Measurements from ENCODE around the gene PAX1. TPM values are rescaled to one million over a fixed set of nuclear protein-coding genes. Genes with fewer than 3 reads are reported as not detected.

The PAX1 gene
- total RNA-seq, 1 experiment from 2014 or later = 0.09 TPM

GRCh38 chr20:21729316-21729715 is 23.9 kb downstream of the PAX1 start:
- H3K4me3 ChIP-seq (ENCODE audit: low read depth, low read length, poor library complexity, severe bottlenecking) = no peak overlapping the region
- H3K36me3 ChIP-seq (ENCODE audit: insufficient read depth, low read length, poor library complexity, severe bottlenecking) = no peaks in the 10 kb centered on the region
- POLR2A ChIA-PET (ENCODE audit: low non-redundant PET) = no interaction called here
- no peaks in the 10 kb centered on the region for H3K4me1 ChIP-seq (ENCODE audit: insufficient read depth, low read length, poor library complexity, severe bottlenecking)
- TF ChIP-seq EZH2 (IDR thresholded peaks at IDR 0.05; ENCODE audit: borderline replicate concordance, low read depth, low read length, poor library complexity, severe bottlenecking) (no peak), CTCF (conservative IDR thresholded peaks at IDR 0.05; ENCODE audit: low read depth, low read length) (no peak)
- CTCF ChIA-PET = interaction anchor here (1.2 kb wide), 1 partner anchor 10 kb away, joined by 3 read pairs; no protein-coding TSS in a partner anchor
- no TSS peak for BruUV-seq (replicated peaks)
- H3K9me3 ChIP-seq (ENCODE audit: low read depth, low read length, poor library complexity, severe bottlenecking) = no peaks in the 10 kb centered on the region
- DNase-seq (ENCODE audit: low spot score) = no peak
- H3K27ac ChIP-seq (ENCODE audit: low read depth, low read length, poor library complexity, severe bottlenecking) = no peak overlapping the region
- H3K27me3 ChIP-seq (replicated peaks; ENCODE audit: insufficient read depth, low read depth, low read length, poor library complexity) = peaks cover 62% of the 10 kb centered on the region
- intact Hi-C loops (cut with micrococcal nuclease; ENCODE audit: unreplicated experiment) = no loop called here

- no peaks in the 10 kb centered on the region for H3K27me3 ChIP-seq (replicated peaks; ENCODE audit: insufficient read depth, low read depth, low read length, poor library complexity)
- no peak for DNase-seq (ENCODE audit: low spot score)
- no peak overlapping the region for H3K27ac ChIP-seq (ENCODE audit: low read depth, low read length, poor library complexity, severe bottlenecking)
- H3K4me1 ChIP-seq (ENCODE audit: insufficient read depth, low read length, poor library complexity, severe bottlenecking) = no peaks in the 10 kb centered on the region
- TF ChIP-seq CTCF (conservative IDR thresholded peaks at IDR 0.05; ENCODE audit: low read depth, low read length) = no peak
- TF ChIP-seq EZH2 (IDR thresholded peaks at IDR 0.05; ENCODE audit: borderline replicate concordance, low read depth, low read length, poor library complexity, severe bottlenecking) = no peak
- H3K9me3 ChIP-seq (ENCODE audit: low read depth, low read length, poor library complexity, severe bottlenecking) = no peaks in the 10 kb centered on the region
- no TSS peak for BruUV-seq (replicated peaks)
- no peak overlapping the region for H3K4me3 ChIP-seq (ENCODE audit: low read depth, low read length, poor library complexity, severe bottlenecking)
- POLR2A ChIA-PET (ENCODE audit: low non-redundant PET) = no interaction called here
- CTCF ChIA-PET = no interaction called here
- no peaks in the 10 kb centered on the region for H3K36me3 ChIP-seq (ENCODE audit: insufficient read depth, low read length, poor library complexity, severe bottlenecking)
- intact Hi-C loops (cut with micrococcal nuclease; ENCODE audit: unreplicated experiment) = no loop called here
Observed at GRCh38 chr20:21739161-21739560, 33.7 kb downstream of the PAX1 start.

- Histone ChIP-seq H3K9me3 (ENCODE audit: low read depth, low read length, poor library complexity, severe bottlenecking) (no peaks in the 10 kb centered on the region), H3K27ac (ENCODE audit: low read depth, low read length, poor library complexity, severe bottlenecking) (no peak overlapping the region), H3K4me1 (ENCODE audit: insufficient read depth, low read length, poor library complexity, severe bottlenecking) (no peaks in the 10 kb centered on the region), H3K36me3 (ENCODE audit: insufficient read depth, low read length, poor library complexity, severe bottlenecking) (no peaks in the 10 kb centered on the region), H3K27me3 (replicated peaks; ENCODE audit: insufficient read depth, low read depth, low read length, poor library complexity) (no peaks in the 10 kb centered on the region), H3K4me3 (ENCODE audit: low read depth, low read length, poor library complexity, severe bottlenecking) (no peak overlapping the region)
- no TSS peak for BruUV-seq (replicated peaks)
- ChIA-PET CTCF (no interaction called here), POLR2A (ENCODE audit: low non-redundant PET) (no interaction called here)
- intact Hi-C loops (cut with micrococcal nuclease; ENCODE audit: unreplicated experiment) = no loop called here
- TF ChIP-seq CTCF (conservative IDR thresholded peaks at IDR 0.05; ENCODE audit: low read depth, low read length) (no peak), EZH2 (IDR thresholded peaks at IDR 0.05; ENCODE audit: borderline replicate concordance, low read depth, low read length, poor library complexity, severe bottlenecking) (no peak)
- no peak for DNase-seq (ENCODE audit: low spot score)
Observed at GRCh38 chr20:21739682-21740081, 34.2 kb downstream of the PAX1 start.

Measured in A673 (cell line).